HG03354 (cell line): ENCODE measurements around the gene HNF4A.

Source experiments
- ATAC-seq: cut with Tn5 transposase; IDR thresholded peaks from one replicate; pipeline ENCODE4 v1.9.1; 2021; ENCODE audit warnings: mild to moderate bottlenecking; ENCODE audit not compliant: unreplicated experiment, poor library complexity, severe bottlenecking

Gene HNF4A

GRCh38 chr20:44388466-44389023 lies 33.0 kb downstream of the HNF4A start:
- ATAC-seq, result no peak

- ATAC-seq, result no peak
Measured at GRCh38 chr20:44389871-44390270, 34.4 kb downstream of the HNF4A start.

- ATAC-seq, result no peak
Measured at GRCh38 chr20:44390280-44390679, 34.8 kb downstream of the HNF4A start.

- ATAC-seq, result no peak
Measured at GRCh38 chr20:44392088-44392775, 36.7 kb downstream of the HNF4A start.

GRCh38 chr20:44392776-44393607 lies 37.5 kb downstream of the HNF4A start:
- ATAC-seq, result no peak

GRCh38 chr20:44393608-44394451 lies 38.3 kb downstream of the HNF4A start:
- ATAC-seq, result no peak

- no peak for ATAC-seq
Measured at GRCh38 chr20:44394452-44394701, 38.9 kb downstream of the HNF4A start.

GRCh38 chr20:44394702-44395460 lies 39.4 kb downstream of the HNF4A start:
- no peak for ATAC-seq

- no peak for ATAC-seq
Measured at GRCh38 chr20:44395461-44396340, 40.2 kb downstream of the HNF4A start.

- no peak for ATAC-seq
Measured at GRCh38 chr20:44396369-44397130, 41.1 kb downstream of the HNF4A start.

GRCh38 chr20:44398335-44398734 lies 42.8 kb downstream of the HNF4A start:
- no peak for ATAC-seq

GRCh38 chr20:44399446-44399845 lies 43.9 kb downstream of the HNF4A start:
- no peak for ATAC-seq

- ATAC-seq, result no peak
Measured at GRCh38 chr20:44400671-44400969, 45.1 kb downstream of the HNF4A start.

GRCh38 chr20:44400970-44401769 lies 45.7 kb downstream of the HNF4A start:
- ATAC-seq, result no peak

- ATAC-seq, result no peak
Measured at GRCh38 chr20:44401770-44402390, 46.4 kb downstream of the HNF4A start.

GRCh38 chr20:44402391-44403193 lies 47.1 kb downstream of the HNF4A start:
- ATAC-seq, result no peak
